Measurements from ENCODE around the gene MRPL9.

The MRPL9 gene

DNA sequence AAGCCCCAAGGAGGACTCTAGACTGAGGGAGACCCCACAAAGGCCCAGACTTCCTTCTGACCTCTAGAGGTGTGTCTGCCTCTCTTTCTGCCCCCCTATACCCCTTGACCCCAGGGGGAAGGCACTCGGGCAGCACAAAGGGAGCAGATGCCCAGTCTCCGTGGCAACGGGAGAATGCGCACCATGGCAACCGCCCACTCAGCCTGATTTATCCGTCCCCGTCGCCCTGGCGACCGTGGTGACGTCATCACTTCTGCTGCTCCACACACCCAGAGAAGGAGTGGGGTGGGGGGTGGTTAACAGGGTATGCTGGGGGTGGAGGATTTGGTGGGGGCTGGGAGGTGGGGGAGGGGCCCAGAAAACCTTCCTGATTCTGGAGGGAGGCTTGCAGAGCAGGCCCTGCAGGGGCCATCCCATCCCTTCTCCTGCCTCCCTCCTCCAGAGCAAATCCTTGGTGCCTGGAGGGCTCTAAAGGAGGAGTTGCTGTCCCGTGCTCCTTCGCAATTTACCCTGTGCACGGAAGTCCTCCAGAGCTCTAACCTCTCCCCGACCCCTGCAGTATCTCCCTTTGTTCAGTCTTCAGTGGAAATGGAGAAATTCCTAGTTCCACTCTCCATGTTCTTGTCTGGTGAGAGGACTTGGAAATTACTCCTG is 53.0 kb downstream of the MRPL9 start:
- DNase-seq = peak; percentile 25

All from NCI-H1694 (cell line).